Hepatic stellate cell (primary cell): ENCODE measurements around the gene PCK1.

Experiments
- DNase-seq: peaks from one replicate; pipeline ENCODE4 v3.0.0; 2011; ENCODE audit warnings: low spot score

The PCK1 gene

GRCh38 chr20:57536771-57537724 lies 23.9 kb upstream of the PCK1 start:
- no peak for DNase-seq

GRCh38 chr20:57537822-57538221 lies 23.1 kb upstream of the PCK1 start:
- DNase-seq: no peak

GRCh38 chr20:57539889-57540288 lies 21.0 kb upstream of the PCK1 start:
- DNase-seq: no peak

GRCh38 chr20:57540890-57541580 lies 19.9 kb upstream of the PCK1 start:
- no peak for DNase-seq

GRCh38 chr20:57543754-57544153 lies 17.2 kb upstream of the PCK1 start:
- no peak for DNase-seq

GRCh38 chr20:57544838-57545564 lies 15.9 kb upstream of the PCK1 start:
- no peak for DNase-seq

GRCh38 chr20:57545927-57546662 lies 14.8 kb upstream of the PCK1 start:
- no peak for DNase-seq

- no peak for DNase-seq
Observed at GRCh38 chr20:57546956-57547649, 13.8 kb upstream of the PCK1 start.

GRCh38 chr20:57548177-57549058 lies 12.5 kb upstream of the PCK1 start:
- DNase-seq: no peak

- DNase-seq: no peak
Observed at GRCh38 chr20:57552471-57552870, 8.4 kb upstream of the PCK1 start.

- no peak for DNase-seq
Observed at GRCh38 chr20:57553376-57554018, 7.4 kb upstream of the PCK1 start.

GRCh38 chr20:57555457-57556184 lies 5.3 kb upstream of the PCK1 start:
- no peak for DNase-seq

GRCh38 chr20:57556980-57557274 lies 4.0 kb upstream of the PCK1 start:
- DNase-seq: no peak

GRCh38 chr20:57557926-57558613 lies 2.8 kb upstream of the PCK1 start:
- DNase-seq: no peak

GRCh38 chr20:57558614-57559288 lies 2.2 kb upstream of the PCK1 start:
- DNase-seq: no peak

- DNase-seq: no peak
Observed at GRCh38 chr20:57559289-57559634, 1.6 kb upstream of the PCK1 start.

GRCh38 chr20:57559658-57560553 lies 1.0 kb upstream of the PCK1 start:
- no peak for DNase-seq
